Mesenchymal stem cell (in vitro differentiated cells and primary cell): Measurements from ENCODE around the gene TAGLN3.
A peak's percentile ranks its signal among the peaks of the same experiment; 100 is the strongest.

Experiments used
- DNase-seq: peaks from one replicate; pipeline ENCODE4 v3.0.0-alpha.2; 2013
- H2AFZ ChIP-seq: one replicate; pipeline ENCODE4 v1.6.1; 2013; ENCODE audit warnings: low read depth, mild to moderate bottlenecking, control low read depth, inconsistent platforms, low read length, moderate library complexity
- H2AK5ac ChIP-seq: 2 replicates; pipeline ENCODE4 v1.6.1; 2013; ENCODE audit warnings: low read length, moderate library complexity, mild to moderate bottlenecking, inconsistent platforms; ENCODE audit not compliant: severe bottlenecking
- H2BK120ac ChIP-seq: one replicate; pipeline ENCODE4 v1.6.1; 2013; ENCODE audit warnings: low read depth, mild to moderate bottlenecking, inconsistent platforms, low read length, moderate library complexity
- H2BK12ac ChIP-seq, 2 experiments: one replicate each; pipeline ENCODE4 v1.6.1; 2013; ENCODE audit warnings: inconsistent platforms in 2 of 2, low read length in 2 of 2, mild to moderate bottlenecking in 2 of 2, moderate library complexity in 2 of 2, control low read depth in 1 of 2
- H2BK15ac ChIP-seq: one replicate; pipeline ENCODE4 v1.6.1; 2013; ENCODE audit warnings: mild to moderate bottlenecking, low read depth, inconsistent platforms; ENCODE audit not compliant: poor library complexity, severe bottlenecking
- H2BK5ac ChIP-seq: 2 replicates; pipeline ENCODE4 v1.6.1; 2013; ENCODE audit warnings: low read depth, mild to moderate bottlenecking, low read length, control low read depth, inconsistent platforms; ENCODE audit not compliant: poor library complexity, severe bottlenecking
- H3K14ac ChIP-seq, 2 experiments: one replicate each; pipeline ENCODE4 v1.6.1; 2013; ENCODE audit warnings: inconsistent platforms in 2 of 2, low read length in 2 of 2, control low read depth in 1 of 2, mild to moderate bottlenecking in 1 of 2, moderate library complexity in 1 of 2
- H3K18ac ChIP-seq, 2 experiments: one replicate each; pipeline ENCODE4 v1.6.1; 2013; ENCODE audit warnings: inconsistent platforms in 2 of 2, low read length in 2 of 2, control low read depth in 1 of 2, low read depth in 1 of 2, mild to moderate bottlenecking in 1 of 2
- H3K23ac ChIP-seq, 2 experiments: one replicate each; pipeline ENCODE4 v1.6.1; 2013; ENCODE audit warnings: inconsistent platforms in 2 of 2, low read length in 2 of 2, mild to moderate bottlenecking in 2 of 2, moderate library complexity in 2 of 2, control low read depth in 1 of 2
- H3K27ac ChIP-seq: 2 replicates; pipeline ENCODE4 v1.5.1; 2013; ENCODE audit warnings: mild to moderate bottlenecking, moderate library complexity, low read length, control low read depth, inconsistent platforms; ENCODE audit not compliant: poor library complexity, severe bottlenecking
- H3K27me3 ChIP-seq, 2 experiments: 2 replicates each; pipeline versions ENCODE4 v1.6.1 to v1.7.0; 2013; ENCODE audit warnings: low read length in 2 of 2, mild to moderate bottlenecking in 2 of 2, moderate library complexity in 2 of 2, control low read depth in 1 of 2, inconsistent platforms in 1 of 2; ENCODE audit not compliant: control insufficient read depth in 1 of 2, insufficient read depth in 1 of 2
- H3K36me3 ChIP-seq, 2 experiments: 2 replicates each; pipeline versions ENCODE4 v1.6.1 to v1.7.0; 2013; ENCODE audit warnings: low read length in 2 of 2, control low read depth in 1 of 2, inconsistent platforms in 1 of 2, low read depth in 1 of 2, mild to moderate bottlenecking in 1 of 2; ENCODE audit not compliant: insufficient read depth in 2 of 2, control insufficient read depth in 1 of 2
- H3K4ac ChIP-seq, 2 experiments: one replicate each; pipeline ENCODE4 v1.6.1; 2013; ENCODE audit warnings: inconsistent platforms in 2 of 2, low read length in 2 of 2, mild to moderate bottlenecking in 2 of 2, moderate library complexity in 2 of 2, control low read depth in 1 of 2, low read depth in 1 of 2
- H3K4me1 ChIP-seq: 2 replicates; pipeline ENCODE4 v1.6.1; 2013; ENCODE audit warnings: low read depth, low read length, control low read depth; ENCODE audit not compliant: control insufficient read depth, insufficient read depth
- H3K4me2 ChIP-seq: 2 replicates; pipeline ENCODE4 v1.6.1; 2013; ENCODE audit warnings: low read length, mild to moderate bottlenecking, inconsistent platforms; ENCODE audit not compliant: poor library complexity, severe bottlenecking
- H3K4me3 ChIP-seq, 2 experiments: 2 replicates each; pipeline versions ENCODE4 v1.5.1 to v1.7.0; 2013; ENCODE audit warnings: low read length in 2 of 2, mild to moderate bottlenecking in 2 of 2, control low read depth in 1 of 2, low read depth in 1 of 2; ENCODE audit not compliant: insufficient read depth in 1 of 2
- H3K79me1 ChIP-seq: replicated peaks from 2 replicates; pipeline ENCODE4 v1.6.1; 2013; ENCODE audit warnings: mild to moderate bottlenecking, control low read depth, low read length, inconsistent platforms; ENCODE audit not compliant: poor library complexity, severe bottlenecking
- H3K9ac ChIP-seq: 2 replicates; pipeline ENCODE4 v1.7.0; 2013; ENCODE audit warnings: mild to moderate bottlenecking, low read length, moderate library complexity
- H3K9me3 ChIP-seq: 2 replicates; pipeline ENCODE4 v1.7.0; 2013; ENCODE audit warnings: mild to moderate bottlenecking, low read length; ENCODE audit not compliant: control insufficient read depth
- H4K8ac ChIP-seq: one replicate; pipeline ENCODE4 v1.6.1; 2013; ENCODE audit warnings: inconsistent platforms, mild to moderate bottlenecking, low read length, moderate library complexity
- H4K91ac ChIP-seq: one replicate; pipeline ENCODE4 v1.6.1; 2013; ENCODE audit warnings: mild to moderate bottlenecking, low read length, inconsistent platforms
- WGBS: methylation state at CpG from one replicate; pipeline ENCODE4 v1.1.7; 2013; ENCODE audit warnings: mixed read lengths; 5-methylcytosine and 5-hydroxymethylcytosine counted together

TAGLN3 gene

DNA sequence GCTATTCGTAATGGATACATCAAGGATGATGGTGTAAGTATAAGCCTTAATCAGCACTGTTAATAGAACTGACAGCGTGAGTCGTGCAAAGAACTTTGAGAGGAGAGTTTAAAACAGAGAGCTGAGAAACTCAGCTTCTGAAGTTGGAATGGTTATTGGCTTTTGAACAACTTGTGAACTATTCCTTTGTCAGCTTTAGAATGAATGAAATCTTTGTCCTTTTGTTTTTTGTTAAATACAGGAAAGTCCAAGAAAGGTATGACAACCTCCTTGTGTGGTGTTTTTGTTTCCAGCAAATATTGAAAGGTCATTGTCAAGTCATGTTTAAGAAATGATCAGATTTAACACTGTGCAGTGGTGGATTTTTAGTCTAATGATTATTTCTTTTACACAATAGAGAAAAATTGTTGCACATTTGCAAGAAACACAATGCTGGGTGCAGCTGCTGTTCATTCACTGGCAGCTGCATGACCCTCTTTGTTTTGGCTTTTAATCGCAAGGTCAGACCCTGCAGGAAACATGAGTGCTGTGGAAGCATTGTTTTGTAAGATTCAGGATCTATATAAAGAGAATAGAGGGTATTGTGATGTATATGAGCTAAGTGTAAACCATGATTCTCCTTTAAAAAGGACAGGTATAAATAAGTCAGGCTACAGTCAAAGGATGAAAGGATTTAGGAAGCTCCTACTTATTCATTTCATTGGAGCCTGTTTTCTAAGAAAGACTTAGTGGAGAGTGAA, 41.6 kb upstream of the TAGLN3 start:
- H4K8ac ChIP-seq = no peak overlapping the region
- DNase-seq = no peak
- H3K4me3 ChIP-seq = no peak overlapping the region
- no peak overlapping the region for H2AK5ac ChIP-seq
- no peaks in the 10 kb centered on the region for H3K4me1 ChIP-seq
- no peak overlapping the region for H2BK15ac ChIP-seq
- H3K9ac ChIP-seq = no peak overlapping the region
- no peak overlapping the region for H4K91ac ChIP-seq
- no peak overlapping the region for H2BK120ac ChIP-seq
- no peaks in the 10 kb centered on the region for H3K27me3 ChIP-seq
- H3K18ac ChIP-seq = no peak overlapping the region
- H3K4ac ChIP-seq = no peak overlapping the region
- H2BK5ac ChIP-seq = no peak overlapping the region
- peaks cover 17 to 74% of the 10 kb centered on the region in 2 experiments for H3K36me3 ChIP-seq
- H3K4me2 ChIP-seq = no peak overlapping the region
- H3K14ac ChIP-seq = no peak overlapping the region
- no peak overlapping the region for H2AFZ ChIP-seq
- H3K23ac ChIP-seq = no peak overlapping the region
- peaks cover 9% of the 10 kb centered on the region for H3K79me1 ChIP-seq
- H3K9me3 ChIP-seq = no peaks in the 10 kb centered on the region
- no peak overlapping the region for H2BK12ac ChIP-seq
- WGBS = 82% methylated on average over 4 of the region's 4 CpGs
- H3K27ac ChIP-seq = no peak overlapping the region

DNA sequence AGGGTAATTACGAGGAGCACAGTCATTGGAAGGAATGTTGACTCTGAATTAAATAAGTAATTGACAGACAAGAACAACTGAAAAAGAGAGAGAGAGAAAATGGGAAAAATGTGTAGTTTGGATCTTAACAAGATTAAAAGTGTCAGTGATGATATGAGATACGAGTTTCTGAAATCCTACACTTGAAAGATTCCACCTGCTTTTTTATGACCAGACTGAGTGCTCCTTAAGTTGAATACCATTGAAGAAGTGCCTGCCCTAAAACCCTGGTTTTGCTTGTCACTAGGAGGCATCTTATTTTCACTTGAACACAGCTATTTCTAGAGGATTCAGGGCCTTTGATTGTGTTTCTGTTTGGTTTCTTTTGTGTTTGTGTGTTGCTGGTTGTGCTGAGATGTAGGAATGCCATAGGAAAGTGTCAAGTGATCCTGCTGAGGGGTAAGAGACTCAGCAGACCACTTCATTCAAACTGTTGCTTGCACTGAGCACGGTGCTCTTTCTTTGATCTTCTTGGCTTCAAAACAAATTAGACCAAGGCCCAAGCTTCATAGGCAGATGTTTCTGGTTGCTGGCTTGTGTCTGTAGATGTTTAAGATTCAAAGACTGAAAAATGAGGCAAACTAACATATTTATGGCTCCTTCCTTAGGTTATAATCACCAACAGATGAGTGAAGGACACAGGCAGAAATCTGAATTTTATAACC, 37.1 kb upstream of the TAGLN3 start:
- no peak overlapping the region for H2BK120ac ChIP-seq
- H3K4me3 ChIP-seq = no peak overlapping the region
- no peak overlapping the region for H2BK12ac ChIP-seq
- no peaks in the 10 kb centered on the region for H3K4me1 ChIP-seq
- no peaks in the 10 kb centered on the region for H3K9me3 ChIP-seq
- H4K91ac ChIP-seq = no peak overlapping the region
- no peak overlapping the region for H3K18ac ChIP-seq
- no peak overlapping the region for H3K4ac ChIP-seq
- H3K14ac ChIP-seq = no peak overlapping the region
- peak overlapping the region; percentile 4 for H3K9ac ChIP-seq
- no peaks in the 10 kb centered on the region for H3K27me3 ChIP-seq
- H3K36me3 ChIP-seq = peaks cover 4 to 73% of the 10 kb centered on the region in 2 experiments
- H3K23ac ChIP-seq = no peak overlapping the region
- peaks cover 4% of the 10 kb centered on the region for H3K79me1 ChIP-seq
- H3K27ac ChIP-seq = no peak overlapping the region
- H2BK5ac ChIP-seq = no peak overlapping the region
- 85% methylated on average over 2 of the region's 3 CpGs for WGBS
- H2BK15ac ChIP-seq = no peak overlapping the region
- no peak overlapping the region for H4K8ac ChIP-seq
- no peak overlapping the region for H2AFZ ChIP-seq
- no peak for DNase-seq
- peak overlapping the region; percentile 39 for H2AK5ac ChIP-seq
- H3K4me2 ChIP-seq = no peak overlapping the region

GRCh38 chr3:111963424-111963823, 35.3 kb upstream of the TAGLN3 start:
- Histone ChIP-seq H3K4me2 (no peak overlapping the region), H3K18ac (no peak overlapping the region), H4K91ac (no peak overlapping the region), H3K23ac (no peak overlapping the region), H4K8ac (no peak overlapping the region), H2BK15ac (no peak overlapping the region), H2AFZ (no peak overlapping the region), H3K27ac (no peak overlapping the region), H3K4me1 (no peaks in the 10 kb centered on the region), H2AK5ac (no peak overlapping the region), H3K9me3 (no peaks in the 10 kb centered on the region), H3K4ac (no peak overlapping the region), H2BK5ac (no peak overlapping the region), H3K14ac (no peak overlapping the region), H3K27me3 (no peaks in the 10 kb centered on the region), H2BK12ac (no peak overlapping the region), H3K36me3 (peaks cover 4 to 77% of the 10 kb centered on the region in 2 experiments), H3K79me1 (peaks cover 4% of the 10 kb centered on the region), H3K9ac (peak overlapping the region; percentile 78), H3K4me3 (no peak overlapping the region), H2BK120ac (no peak overlapping the region)
- peak; percentile 88 for DNase-seq
- WGBS = no CpG with 5 or more reads among the region's 1 CpG

GRCh38 chr3:111965484-111965883, 33.2 kb upstream of the TAGLN3 start:
- WGBS = no CpG with 5 or more reads among the region's 2 CpGs

More at GRCh38 chr3:111965484-111965883, 33.2 kb upstream of the TAGLN3 start:
- H3K9me3 ChIP-seq = no peaks in the 10 kb centered on the region
- no peak overlapping the region for H2BK120ac ChIP-seq
- no peak overlapping the region for H3K9ac ChIP-seq
- H3K27ac ChIP-seq = no peak overlapping the region
- H3K4me2 ChIP-seq = no peak overlapping the region
- no peak overlapping the region for H3K14ac ChIP-seq
- no peak overlapping the region for H4K91ac ChIP-seq
- H2AFZ ChIP-seq = no peak overlapping the region
- peaks cover 6 to 79% of the 10 kb centered on the region in 2 experiments for H3K36me3 ChIP-seq
- H2BK5ac ChIP-seq = no peak overlapping the region
- H4K8ac ChIP-seq = no peak overlapping the region
- H3K79me1 ChIP-seq = peaks cover 6% of the 10 kb centered on the region
- no peak overlapping the region for H3K23ac ChIP-seq
- DNase-seq = no peak
- no peak overlapping the region for H2BK15ac ChIP-seq
- H3K27me3 ChIP-seq = no peaks in the 10 kb centered on the region
- H3K18ac ChIP-seq = no peak overlapping the region
- H2BK12ac ChIP-seq = no peak overlapping the region
- H3K4me3 ChIP-seq = no peak overlapping the region
- no peak overlapping the region for H3K4ac ChIP-seq
- no peaks in the 10 kb centered on the region for H3K4me1 ChIP-seq
- H2AK5ac ChIP-seq = no peak overlapping the region
